Measurements from ENCODE around the gene FRMD1. TPM values are rescaled to one million over a fixed set of nuclear protein-coding genes. Genes with fewer than 3 reads are reported as not detected.

FRMD1 gene
- total RNA-seq, 4 donors from 2014 or later, result 0.13 TPM; not detected in 3

GRCh38 chr6:168035098-168035660 lies 43.8 kb downstream of the FRMD1 start:
- peak; percentile 36 for DNase-seq
- no peaks in the 10 kb centered on the region for H3K36me3 ChIP-seq
- peaks cover 0 to 4% of the 10 kb centered on the region in 2 donors for H3K4me1 ChIP-seq
- intact Hi-C loops (cut with DNase I), result no loop called here
- H3K9me3 ChIP-seq, result no peaks in the 10 kb centered on the region
- H3K27me3 ChIP-seq, result no peaks in the 10 kb centered on the region
- no peak for TF ChIP-seq CTCF (IDR thresholded peaks at IDR 0.05)
- no peak for TF ChIP-seq POLR2A (IDR thresholded peaks at IDR 0.05)
- 32 to 44% methylated on average over 34 to 36 of the region's 45 CpGs for WGBS, 2 donors
- H3K27ac ChIP-seq, result peak overlapping the region in 2 of 3 donors; percentile 26 to 55
- H3K4me3 ChIP-seq (replicated peaks in 1 of 3), result no peak overlapping the region

- intact Hi-C loops (cut with DNase I), result no loop called here
- H3K9me3 ChIP-seq, result no peaks in the 10 kb centered on the region
- TF ChIP-seq POLR2A (IDR thresholded peaks at IDR 0.05), result no peak
- no peak for TF ChIP-seq CTCF (IDR thresholded peaks at IDR 0.05)
- H3K27ac ChIP-seq, result no peak overlapping the region
- no peak overlapping the region for H3K4me3 ChIP-seq (replicated peaks in 1 of 3)
- H3K4me1 ChIP-seq, result peaks cover 0 to 11% of the 10 kb centered on the region in 2 donors
- no peak for DNase-seq
- H3K27me3 ChIP-seq, result no peaks in the 10 kb centered on the region
- H3K36me3 ChIP-seq, result no peaks in the 10 kb centered on the region
- WGBS, 2 donors, result 94 to 97% methylated on average over 18 of the region's 18 CpGs
Observed at GRCh38 chr6:168034537-168034936, 44.5 kb downstream of the FRMD1 start.

- no peak for DNase-seq
- 95 to 97% methylated on average over 12 of the region's 12 CpGs for WGBS, 2 donors
- TF ChIP-seq POLR2A (IDR thresholded peaks at IDR 0.05), result no peak
- TF ChIP-seq CTCF (IDR thresholded peaks at IDR 0.05), result no peak
- Histone ChIP-seq H3K36me3 (no peaks in the 10 kb centered on the region), H3K27me3 (no peaks in the 10 kb centered on the region), H3K27ac (no peak overlapping the region), H3K9me3 (no peaks in the 10 kb centered on the region), H3K4me3 (replicated peaks in 1 of 3) (no peak overlapping the region), H3K4me1 (peaks cover 0 to 12% of the 10 kb centered on the region in 2 donors)
- intact Hi-C loops (cut with DNase I), result no loop called here
Observed at GRCh38 chr6:168033791-168034190, 45.2 kb downstream of the FRMD1 start.

- DNase-seq, result no peak
- no peak overlapping the region for H3K4me3 ChIP-seq (replicated peaks in 1 of 3)
- no peak for TF ChIP-seq POLR2A (IDR thresholded peaks at IDR 0.05)
- TF ChIP-seq CTCF (IDR thresholded peaks at IDR 0.05), result no peak
- H3K36me3 ChIP-seq, result no peaks in the 10 kb centered on the region
- H3K27ac ChIP-seq, result peak overlapping the region in 1 of 3 donors; percentile 8
- intact Hi-C loops (cut with DNase I), result no loop called here
- WGBS, 2 donors, result 64 to 66% methylated on average over 12 of the region's 12 CpGs
- H3K27me3 ChIP-seq, result no peaks in the 10 kb centered on the region
- H3K4me1 ChIP-seq, result peaks cover 0 to 12% of the 10 kb centered on the region in 2 donors
- H3K9me3 ChIP-seq, result no peaks in the 10 kb centered on the region
Observed at GRCh38 chr6:168032005-168032760, 46.8 kb downstream of the FRMD1 start.

- intact Hi-C loops (cut with DNase I), result no loop called here
- no peak overlapping the region for H3K27ac ChIP-seq
Observed at GRCh38 chr6:168031411-168031971, 47.5 kb downstream of the FRMD1 start.

More at GRCh38 chr6:168031411-168031971, 47.5 kb downstream of the FRMD1 start:
- peaks cover 0 to 12% of the 10 kb centered on the region in 2 donors for H3K4me1 ChIP-seq
- no peaks in the 10 kb centered on the region for H3K27me3 ChIP-seq
- H3K36me3 ChIP-seq, result no peaks in the 10 kb centered on the region
- no peak for DNase-seq
- 79 to 84% methylated on average over 14 of the region's 14 CpGs for WGBS, 2 donors
- H3K4me3 ChIP-seq (replicated peaks in 1 of 3), result no peak overlapping the region
- no peak for TF ChIP-seq POLR2A (IDR thresholded peaks at IDR 0.05)
- TF ChIP-seq CTCF (IDR thresholded peaks at IDR 0.05), result no peak
- no peaks in the 10 kb centered on the region for H3K9me3 ChIP-seq
